Gastroesophageal sphincter (tissue), 3 donors: ENCODE results near the gene DENND4C.

Experiments used
- CTCF ChIP-seq, 4 experiments: fragments of 200-600 bp in 2 of 4; fragments of 450-650 bp in 2 of 4; sonication (generic) in 1 of 4; IDR thresholded peaks; one replicate each; pipeline ENCODE4 v1.5.1; 2017 to 2019; ENCODE audit warnings: antibody characterized with exemption in 4 of 4, mild to moderate bottlenecking in 2 of 4, moderate library complexity in 2 of 4
- POLR2A ChIP-seq, 2 donors: fragments of 450-650 bp; IDR thresholded peaks; one replicate each; pipeline ENCODE4 v1.6.1; 2017; ENCODE audit warnings: antibody characterized with exemption in 2 of 2, mild to moderate bottlenecking in 2 of 2, moderate library complexity in 1 of 2

GRCh38 chr9:19313573-19313972 lies 83.1 kb downstream of the DENND4C start:
- no peak for TF ChIP-seq CTCF (IDR thresholded peaks at IDR 0.05)
- no peak for TF ChIP-seq POLR2A (IDR thresholded peaks at IDR 0.05)
